A549 (cell line): ENCODE measurements around the gene IGF2R. TPM values are rescaled to one million over a fixed set of nuclear protein-coding genes. Genes with fewer than 3 reads are reported as not detected.

ENCODE experiments used
- ATAC-seq, 2 experiments: fragments of 200-7000 bp in 1 of 2; fragments of >200 bp in 1 of 2; cut with Nextera tagmentation in 1 of 2; cut with Tn5 transposase in 1 of 2; 3 replicates each; pipeline versions ENCODE4 v1.8.0 to v1.9.1; 2018 to 2020; ENCODE audit warnings: mild to moderate bottlenecking in 1 of 2, moderate library complexity in 1 of 2
- CTCF ChIA-PET: fragments of 300-600 bp; sonication (Branson Sonifier 250); formaldehyde crosslinking; extraction: SDS; loops from one replicate; lab custom pipeline; 2021; ENCODE audit warnings: antibody characterized with exemption, inconsistent platforms; lab: Yijun Ruan, JAX
- POLR2A ChIA-PET: fragments of 350-600 bp; formaldehyde crosslinking; extraction: SDS; loops from one replicate; lab custom pipeline; 2021; ENCODE audit warnings: antibody characterized with exemption, inconsistent platforms; lab: Yijun Ruan, JAX
- DNase-seq, 2 experiments: peaks; one replicate each; pipeline versions ENCODE4 v3.0.0 to v3.0.0-alpha.2; 2011 to 2016; ENCODE audit warnings: low read depth in 1 of 2, low spot score in 1 of 2
- FAIRE-seq: peaks from 2 replicates; lab custom pipeline; 2011; peaks lifted over from hg19 to GRCh38; lab: Jason Lieb, UNC
- H3K27ac ChIP-seq, 2 experiments: fragments of >200 bp; sonication (Bioruptor Twin); formaldehyde crosslinking; 3 replicates each; pipeline ENCODE4 v1.5.1; 2016 to 2017
- H3K4me1 ChIP-seq: fragments of >200 bp; sonication (Bioruptor Twin); formaldehyde crosslinking; 3 replicates; pipeline ENCODE4 v1.6.1; 2016
- H3K4me2 ChIP-seq: fragments of >200 bp; sonication (Bioruptor Twin); formaldehyde crosslinking; 3 replicates; pipeline ENCODE4 v1.6.1; 2016
- H3K4me3 ChIP-seq: fragments of >200 bp; sonication (Bioruptor Twin); formaldehyde crosslinking; 3 replicates; pipeline ENCODE4 v1.5.1; 2016
- H3K9me3 ChIP-seq: fragments of >200 bp; sonication (Bioruptor Twin); formaldehyde crosslinking; 3 replicates; pipeline ENCODE4 v1.6.1; 2016
- ATOH8 ChIP-seq: fragments of 250-450 bp; sonication (Bioruptor Pico); IDR thresholded peaks from 2 replicates; pipeline ENCODE4 v1.5.0; 2020; ENCODE audit warnings: low read depth, mild to moderate bottlenecking, moderate library complexity
- BCL3 ChIP-seq: fragments of >200 bp; sonication (Bioruptor Twin); formaldehyde crosslinking; IDR thresholded peaks from 3 replicates; pipeline ENCODE4 v1.6.1; 2016
- CBX8 ChIP-seq: fragments of 200-600 bp; sonication (generic); IDR thresholded peaks from 2 replicates; pipeline ENCODE4 v1.6.1; 2016
- CEBPB ChIP-seq, 2 experiments: fragments of >200 bp in 1 of 2; sonication (Bioruptor Twin) in 1 of 2; formaldehyde crosslinking in 1 of 2; IDR thresholded peaks; 2 replicates each; pipeline ENCODE4 v1.6.1; 2012 to 2016
- CHD4 ChIP-seq: fragments of 200-600 bp; sonication (generic); IDR thresholded peaks from 2 replicates; pipeline ENCODE4 v1.6.1; 2016; ENCODE audit warnings: antibody characterized with exemption, mild to moderate bottlenecking, borderline replicate concordance
- EHMT2 ChIP-seq: fragments of 200-600 bp; sonication (generic); IDR thresholded peaks from 2 replicates; pipeline ENCODE4 v1.6.1; 2016; ENCODE audit warnings: antibody characterized with exemption, low read depth, mild to moderate bottlenecking, moderate library complexity
- ELK1 ChIP-seq: fragments of 150-350 bp; IDR thresholded peaks from 2 replicates; pipeline ENCODE4 v1.6.1; 2014; ENCODE audit warnings: low read depth, mild to moderate bottlenecking, low read length
- ESRRA ChIP-seq: fragments of 150-350 bp; IDR thresholded peaks from 2 replicates; pipeline ENCODE4 v1.6.1; 2014; ENCODE audit warnings: mild to moderate bottlenecking, low read length, borderline replicate concordance
- FOXS1 ChIP-seq: fragments of 250-450 bp; sonication (Bioruptor Pico); IDR thresholded peaks from 2 replicates; pipeline ENCODE4 v1.5.0; 2020; ENCODE audit warnings: mild to moderate bottlenecking, moderate library complexity
- HES2 ChIP-seq: fragments of >200 bp; sonication (Bioruptor Twin); formaldehyde crosslinking; IDR thresholded peaks from 2 replicates; pipeline ENCODE4 v1.6.1; 2016
- HEYL ChIP-seq: fragments of 250-450 bp; sonication (Bioruptor Pico); IDR thresholded peaks from 2 replicates; pipeline ENCODE4 v1.8.0; 2021; ENCODE audit warnings: mild to moderate bottlenecking, moderate library complexity
- HOXB5 ChIP-seq: fragments of 250-450 bp; sonication (Bioruptor Pico); IDR thresholded peaks from 2 replicates; pipeline ENCODE4 v1.5.0; 2020; ENCODE audit warnings: mild to moderate bottlenecking, moderate library complexity
- KDM5A ChIP-seq: fragments of 200-600 bp; sonication (generic); IDR thresholded peaks from 2 replicates; pipeline ENCODE4 v1.6.1; 2016; ENCODE audit warnings: antibody characterized with exemption, mild to moderate bottlenecking
- MAX ChIP-seq: IDR thresholded peaks from 2 replicates; pipeline ENCODE4 v1.6.1; 2012
- NPAS2 ChIP-seq: fragments of 250-450 bp; sonication (Bioruptor Pico); IDR thresholded peaks from 2 replicates; pipeline ENCODE4 v1.8.0; 2022; ENCODE audit warnings: mild to moderate bottlenecking, moderate library complexity, borderline replicate concordance
- PHF8 ChIP-seq: fragments of 200-600 bp; sonication (generic); IDR thresholded peaks from 2 replicates; pipeline ENCODE4 v1.6.1; 2016; ENCODE audit warnings: low read depth, mild to moderate bottlenecking, antibody characterized with exemption, moderate library complexity, borderline replicate concordance
- POLR2AphosphoS2 ChIP-seq: conservative IDR thresholded peaks from 2 replicates; pipeline ENCODE4 v1.6.1; 2012; ENCODE audit warnings: low read length, improper control_type of control experiment, inconsistent platforms
- RARB ChIP-seq: fragments of 250-450 bp; sonication (Bioruptor Pico); IDR thresholded peaks from 2 replicates; pipeline ENCODE4 v1.8.0; 2021; ENCODE audit warnings: mild to moderate bottlenecking, moderate library complexity
- RFX5 ChIP-seq: fragments of 450-650 bp; IDR thresholded peaks from 2 replicates; pipeline ENCODE4 v1.7.1; 2014; ENCODE audit warnings: antibody characterized with exemption, mild to moderate bottlenecking, moderate library complexity
- RNF2 ChIP-seq: fragments of 200-600 bp; sonication (generic); IDR thresholded peaks from 2 replicates; pipeline ENCODE4 v1.6.1; 2016; ENCODE audit warnings: low read depth, mild to moderate bottlenecking, antibody characterized with exemption, moderate library complexity, borderline replicate concordance
- SREBF2 ChIP-seq: fragments of 450-650 bp; IDR thresholded peaks from 2 replicates; pipeline ENCODE4 v1.6.1; 2014; ENCODE audit warnings: mild to moderate bottlenecking, moderate library complexity
- USF2 ChIP-seq: fragments of 450-650 bp; IDR thresholded peaks from 2 replicates; pipeline ENCODE4 v1.6.1; 2014; ENCODE audit warnings: antibody characterized with exemption
- ZC3H11A ChIP-seq: fragments of 450-650 bp; IDR thresholded peaks from 2 replicates; pipeline ENCODE4 v1.6.1; 2014; ENCODE audit warnings: antibody characterized with exemption, mild to moderate bottlenecking
- ZSCAN20 ChIP-seq: fragments of 250-450 bp; sonication (Bioruptor Pico); IDR thresholded peaks from 2 replicates; pipeline ENCODE4 v1.8.0; 2022; ENCODE audit warnings: mild to moderate bottlenecking, moderate library complexity
- WGBS: methylation state at CpG from one replicate; pipeline ENCODE4 v1.1.6; 2017; ENCODE audit errors: missing lambda C conversion rate; 5-methylcytosine and 5-hydroxymethylcytosine counted together
- polyA plus RNA-seq, 4 experiments: library from polyadenylated mRNA; depleted of rRNA in 3 of 4; stranded (reverse); fragments of >200 nt; fragmentation: RNase III in 1 of 4; extraction: RNeasy Plus Mini Kit Qiagen cat#74134 plus additional on column Dnase treatment in 1 of 4; gene quantifications; 2 replicates in 3 of 4; 3 replicates in 1 of 4; pipeline ENCODE4 v1.2.3, GENCODE V29; 2011 to 2017

The IGF2R gene
- polyA plus RNA-seq, 2 of the 4 experiments (the other 2 are of a cell fraction) = 17.6 to 24.9 TPM

GRCh38 chr6:160142115-160142715 lies 173.3 kb downstream of the IGF2R start:
- CTCF ChIA-PET = interaction anchor here (1.3 to 2.5 kb wide), 2 partner anchors 313 to 378 kb away, joined by 3 to 11 read pairs; no protein-coding TSS in a partner anchor
- FAIRE-seq = no peak
- ATAC-seq = no peak
- POLR2A ChIA-PET = no interaction called here
- H3K4me1 ChIP-seq = peaks cover 49% of the 10 kb centered on the region
- no peak for DNase-seq
- TF ChIP-seq ZSCAN20 (CRISPR knock-in tag) (no peak), HES2 (no peak), POLR2AphosphoS2 (no peak), ELK1 (no peak), PHF8 (no peak), CHD4 (no peak), RNF2 (no peak), NPAS2 (CRISPR knock-in tag) (no peak), KDM5A (no peak), HOXB5 (CRISPR knock-in tag) (no peak), RFX5 (no peak), RARB (CRISPR knock-in tag) (no peak), ZC3H11A (no peak), CBX8 (no peak), FOXS1 (no peak), ATOH8 (no peak), EHMT2 (no peak), SREBF2 (no peak), MAX (no peak)
- no peaks in the 10 kb centered on the region for H3K9me3 ChIP-seq
- peak overlapping the region; percentile 75 to 87 for H3K27ac ChIP-seq
- 91% methylated on average over 6 of the region's 8 CpGs for WGBS
- H3K4me2 ChIP-seq = no peak overlapping the region
- H3K4me3 ChIP-seq = no peak overlapping the region

- no peaks in the 10 kb centered on the region for H3K9me3 ChIP-seq
- no peak for ATAC-seq
- H3K4me2 ChIP-seq = no peak overlapping the region
- TF ChIP-seq CEBPB (IDR thresholded peaks at IDR 0.05) = no peak
- no peak for TF ChIP-seq BCL3
- TF ChIP-seq USF2 = no peak
- no peak for TF ChIP-seq HOXB5 (CRISPR knock-in tag)
- TF ChIP-seq HEYL (CRISPR knock-in tag) = no peak
- no peak for TF ChIP-seq SREBF2
- TF ChIP-seq ESRRA = no peak
- TF ChIP-seq, all 56 proteins: peak for 0
- ChIA-PET CTCF (interaction anchor here (1.4 to 1.5 kb wide), 2 partner anchors 8 to 309 kb away, joined by 4 to 8 read pairs; no protein-coding TSS in a partner anchor), POLR2A (no interaction called here)
- WGBS = 76% methylated on average over 6 of the region's 6 CpGs
- FAIRE-seq (no peak), DNase-seq (no peak)
- no peak overlapping the region for H3K4me3 ChIP-seq
- no peak overlapping the region for H3K27ac ChIP-seq
- H3K4me1 ChIP-seq = peaks cover 6% of the 10 kb centered on the region; the same call in 2 of the 3 replicates
Measured at GRCh38 chr6:160146454-160147145, 177.7 kb downstream of the IGF2R start.
